B cell (primary cell): ENCODE measurements around the gene LIX1. TPM values are rescaled to one million over a fixed set of nuclear protein-coding genes. Genes with fewer than 3 reads are reported as not detected.

Experiments used
- ATAC-seq: fragments of 200-7000 bp; cut with Tn5 transposase; one replicate; pipeline ENCODE4 v1.10.0; 2021; ENCODE audit warnings: low read depth, mild to moderate bottlenecking, moderate number of reproducible peaks, moderate library complexity
- CTCF ChIA-PET: fragments of 350-600 bp; sonication (Branson Sonifier 250); formaldehyde crosslinking; loops from one replicate; lab custom pipeline; 2021; ENCODE audit warnings: antibody characterized with exemption, inconsistent platforms; lab: Charles Lee
- POLR2A ChIA-PET: fragments of 350-600 bp; sonication (Branson Sonifier 250); formaldehyde crosslinking; loops from one replicate; lab custom pipeline; 2021; ENCODE audit warnings: antibody characterized with exemption; lab: Charles Lee
- DNase-seq: peaks from one replicate; pipeline ENCODE4 v3.0.0; 2013
- H2AFZ ChIP-seq: 2 replicates; pipeline ENCODE4 v1.6.1; 2012; ENCODE audit warnings: mild to moderate bottlenecking, low read depth, low read length; ENCODE audit not compliant: insufficient read depth, poor library complexity, severe bottlenecking
- H3K27ac ChIP-seq, 2 donors: 1 replicate in 1 of 2; 2 replicates in 1 of 2; pipeline ENCODE4 v1.5.1; 2012 to 2013; ENCODE audit warnings: low read length in 2 of 2, mild to moderate bottlenecking in 2 of 2, moderate library complexity in 1 of 2
- H3K27me3 ChIP-seq, 4 experiments: fragments of 200-600 bp in 1 of 4; sonication (generic) in 1 of 4; replicated peaks in 1 of 4; 1 replicate in 2 of 4; 2 replicates in 2 of 4; pipeline versions ENCODE4 v1.6.1 to v1.7.0; 2013 to 2016; ENCODE audit warnings: low read length in 3 of 4, mild to moderate bottlenecking in 2 of 4, mixed read lengths in 1 of 4, moderate library complexity in 1 of 4; ENCODE audit not compliant: insufficient read depth in 4 of 4, control insufficient read depth in 3 of 4; ENCODE audit errors: control extremely low read depth in 1 of 4
- H3K36me3 ChIP-seq, 2 experiments: replicated peaks in 1 of 2; 1 replicate in 1 of 2; 2 replicates in 1 of 2; pipeline versions ENCODE4 v1.6.1 to v1.7.1; 2013; ENCODE audit warnings: low read length in 1 of 2; ENCODE audit not compliant: insufficient read depth in 2 of 2, control insufficient read depth in 1 of 2; ENCODE audit errors: control extremely low read depth in 1 of 2, extremely low read depth in 1 of 2
- H3K4me1 ChIP-seq, 2 donors: fragments of 200-600 bp in 1 of 2; sonication (generic) in 1 of 2; 1 replicate in 1 of 2; 2 replicates in 1 of 2; pipeline versions ENCODE4 v1.5.1 to v1.6.1; 2013 to 2017; ENCODE audit warnings: low read length in 2 of 2; ENCODE audit not compliant: control insufficient read depth in 2 of 2, insufficient read depth in 2 of 2
- H3K4me2 ChIP-seq: replicated peaks from 2 replicates; pipeline ENCODE3; 2012; ENCODE audit warnings: mild to moderate bottlenecking, low read depth, low read length; ENCODE audit not compliant: poor library complexity, severe bottlenecking
- H3K4me3 ChIP-seq, 5 experiments: fragments of 200-600 bp in 1 of 5; sonication (generic) in 1 of 5; 1 replicate in 3 of 5; 2 replicates in 2 of 5; pipeline versions ENCODE4 v1.5.1 to v1.7.0; 2011 to 2016; ENCODE audit warnings: low read length in 4 of 5, mild to moderate bottlenecking in 4 of 5, low read depth in 2 of 5, control low read depth in 1 of 5, moderate library complexity in 1 of 5; ENCODE audit not compliant: insufficient read depth in 1 of 5; ENCODE audit errors: control extremely low read depth in 1 of 5, extremely low read depth in 1 of 5
- H3K79me2 ChIP-seq: fragments of 200-600 bp; sonication (generic); one replicate; pipeline ENCODE4 v1.6.0; 2016; ENCODE audit warnings: low read length; ENCODE audit not compliant: control insufficient read depth, insufficient read depth
- H3K9ac ChIP-seq: fragments of 200-600 bp; sonication (generic); 2 replicates; pipeline ENCODE4 v1.6.1; 2017; ENCODE audit warnings: mild to moderate bottlenecking, low read length, moderate library complexity
- H3K9me3 ChIP-seq, 3 donors: one replicate each; pipeline versions ENCODE4 v1.6.1 to v1.7.1; 2013; ENCODE audit warnings: low read length in 2 of 3; ENCODE audit not compliant: control insufficient read depth in 2 of 3, insufficient read depth in 1 of 3; ENCODE audit errors: control extremely low read depth in 1 of 3
- H4K20me1 ChIP-seq: 2 replicates; pipeline ENCODE4 v1.6.0; 2012; ENCODE audit warnings: mild to moderate bottlenecking, low read length; ENCODE audit not compliant: insufficient read depth, control insufficient read depth, poor library complexity, severe bottlenecking
- H3K27ac Mint-ChIP-seq: one replicate; pipeline ENCODE4 v1.8.0; 2021; ENCODE audit warnings: mixed read lengths
- H3K27me3 Mint-ChIP-seq: one replicate; pipeline ENCODE4 v1.8.0; 2021; ENCODE audit warnings: mixed read lengths
- H3K4me1 Mint-ChIP-seq: one replicate; pipeline ENCODE4 v1.8.0; 2021; ENCODE audit warnings: mixed read lengths
- H3K4me3 Mint-ChIP-seq: one replicate; pipeline ENCODE4 v1.8.0; 2021; ENCODE audit warnings: mixed read lengths
- H3K9me3 Mint-ChIP-seq: one replicate; pipeline ENCODE4 v1.8.0; 2022; ENCODE audit warnings: mixed read lengths; ENCODE audit not compliant: insufficient read depth
- EZH2 ChIP-seq: IDR thresholded peaks from 2 replicates; pipeline ENCODE4 v1.6.1; 2012; ENCODE audit warnings: borderline replicate concordance, low read depth, mild to moderate bottlenecking, moderate library complexity, low read length; ENCODE audit not compliant: insufficient read depth, poor library complexity, severe bottlenecking
- WGBS: methylation state at CpG from one replicate; pipeline ENCODE4 v1.1.5; 2013; ENCODE audit warnings: missing lambda C conversion rate; ENCODE audit not compliant: insufficient coverage; 5-methylcytosine and 5-hydroxymethylcytosine counted together
- intact Hi-C: fragments of 100-400 bp; cut with micrococcal nuclease; formaldehyde crosslinking; loops from one replicate; pipeline ENCODE4 v1.10.0; 2022
- polyA plus RNA-seq: library from polyadenylated mRNA; depleted of rRNA; stranded (reverse); fragments of >200 nt; gene quantifications from 2 replicates; pipeline ENCODE4 v1.2.3, GENCODE V29; 2012
- total RNA-seq, 2 donors: library from RNA; stranded (reverse); fragments of 120-200 nt in 1 of 2; gene quantifications; 1 replicate in 1 of 2; 2 replicates in 1 of 2; pipeline versions ENCODE4 v1.2.3 to v1.2.4, GENCODE V29; 2013 to 2022
- TF ChIP-seq, protein P1 (sequence below): fragments of 200-600 bp; IDR thresholded peaks from one replicate; pipeline ENCODE4 v1.8.0; 2022; ENCODE audit warnings: antibody characterized with exemption, mild to moderate bottlenecking

LIX1 gene
- total and polyA plus RNA-seq, 2 donors (not counting 1 experiment from before 2014, with no cell fraction given) = not detected

DNA sequence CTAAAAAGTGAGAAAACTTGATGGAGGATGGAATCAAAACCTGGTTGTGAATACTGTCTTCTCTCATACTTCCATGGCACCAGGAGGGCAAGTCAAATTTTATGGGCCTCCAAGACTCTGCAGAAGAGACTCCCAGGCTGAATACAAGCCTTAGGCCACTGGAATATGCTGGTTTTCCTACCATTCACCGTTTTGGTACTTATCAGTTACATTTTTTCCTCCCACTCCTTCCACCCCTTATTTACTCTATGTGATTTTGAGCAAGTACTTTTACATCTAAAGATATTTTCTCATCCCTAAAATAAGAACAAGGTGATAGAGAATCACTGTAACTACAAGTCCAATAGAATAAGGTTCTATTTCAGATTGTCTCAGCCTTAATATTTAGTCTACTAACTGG lies 8.0 kb upstream of the LIX1 start:
- H3K9me3 ChIP-seq = no peaks in the 10 kb centered on the region
- ATAC-seq (no peak), DNase-seq (no peak)
- no peaks in the 10 kb centered on the region for H3K79me2 ChIP-seq
- Mint-ChIP-seq H3K4me3 (no peak overlapping the region), H3K9me3 (no peaks in the 10 kb centered on the region), H3K4me1 (no peaks in the 10 kb centered on the region), H3K27ac (no peak overlapping the region), H3K27me3 (no peaks in the 10 kb centered on the region)
- intact Hi-C loops = no loop called here
- H3K27me3 ChIP-seq = no peaks in the 10 kb centered on the region
- no peak overlapping the region for H3K4me3 ChIP-seq
- no peaks in the 10 kb centered on the region for H4K20me1 ChIP-seq
- H3K4me2 ChIP-seq = no peak overlapping the region
- no peak overlapping the region for H3K27ac ChIP-seq
- H2AFZ ChIP-seq = no peak overlapping the region
- H3K36me3 ChIP-seq = peaks cover 0 to 1% of the 10 kb centered on the region in 2 experiments
- no CpG with 5 or more reads among the region's 1 CpG for WGBS
- TF ChIP-seq, protein P1, sequence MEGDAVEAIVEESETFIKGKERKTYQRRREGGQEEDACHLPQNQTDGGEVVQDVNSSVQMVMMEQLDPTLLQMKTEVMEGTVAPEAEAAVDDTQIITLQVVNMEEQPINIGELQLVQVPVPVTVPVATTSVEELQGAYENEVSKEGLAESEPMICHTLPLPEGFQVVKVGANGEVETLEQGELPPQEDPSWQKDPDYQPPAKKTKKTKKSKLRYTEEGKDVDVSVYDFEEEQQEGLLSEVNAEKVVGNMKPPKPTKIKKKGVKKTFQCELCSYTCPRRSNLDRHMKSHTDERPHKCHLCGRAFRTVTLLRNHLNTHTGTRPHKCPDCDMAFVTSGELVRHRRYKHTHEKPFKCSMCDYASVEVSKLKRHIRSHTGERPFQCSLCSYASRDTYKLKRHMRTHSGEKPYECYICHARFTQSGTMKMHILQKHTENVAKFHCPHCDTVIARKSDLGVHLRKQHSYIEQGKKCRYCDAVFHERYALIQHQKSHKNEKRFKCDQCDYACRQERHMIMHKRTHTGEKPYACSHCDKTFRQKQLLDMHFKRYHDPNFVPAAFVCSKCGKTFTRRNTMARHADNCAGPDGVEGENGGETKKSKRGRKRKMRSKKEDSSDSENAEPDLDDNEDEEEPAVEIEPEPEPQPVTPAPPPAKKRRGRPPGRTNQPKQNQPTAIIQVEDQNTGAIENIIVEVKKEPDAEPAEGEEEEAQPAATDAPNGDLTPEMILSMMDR = no peak
- TF ChIP-seq EZH2 = no peak
- H3K9ac ChIP-seq = no peak overlapping the region
- no peaks in the 10 kb centered on the region for H3K4me1 ChIP-seq
- ChIA-PET CTCF (interaction anchor here (1.7 to 3.0 kb wide), 2 partner anchors 11 to 153 kb away, joined by 5 to 14 read pairs; no protein-coding TSS in a partner anchor), POLR2A (no interaction called here)

DNA sequence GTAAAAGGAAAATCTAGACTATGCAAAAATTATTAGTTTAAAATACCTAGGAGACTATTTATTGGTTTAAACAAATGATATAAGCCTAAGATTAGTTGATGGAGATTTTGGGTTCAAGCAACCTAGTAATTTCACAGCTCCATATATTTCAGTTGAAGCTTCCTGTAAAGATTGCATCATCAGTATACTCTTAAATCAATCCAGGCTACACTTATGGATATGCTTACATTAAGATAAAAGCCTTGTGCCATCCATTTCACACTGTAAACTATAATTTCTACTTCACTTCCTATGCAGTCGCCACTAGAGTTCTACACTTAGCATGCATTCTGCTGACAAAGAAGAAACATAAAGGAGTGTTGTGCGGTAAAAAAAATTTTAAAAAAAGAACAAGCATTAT lies 7.3 kb upstream of the LIX1 start:
- Histone ChIP-seq H3K9me3 (no peaks in the 10 kb centered on the region), H3K27me3 (no peaks in the 10 kb centered on the region), H3K27ac (no peak overlapping the region), H3K9ac (no peak overlapping the region), H2AFZ (no peak overlapping the region), H3K4me3 (no peak overlapping the region), H4K20me1 (no peaks in the 10 kb centered on the region), H3K79me2 (no peaks in the 10 kb centered on the region), H3K36me3 (peaks cover 0 to 1% of the 10 kb centered on the region in 2 experiments), H3K4me1 (no peaks in the 10 kb centered on the region), H3K4me2 (no peak overlapping the region)
- WGBS = no CpG with 5 or more reads among the region's 2 CpGs
- CTCF ChIA-PET = interaction anchor here (0.5 to 3.0 kb wide), 4 partner anchors 11 to 411 kb away, joined by 3 to 14 read pairs (median 4); no protein-coding TSS in a partner anchor
- Mint-ChIP-seq H3K4me3 (no peak overlapping the region), H3K27ac (no peak overlapping the region), H3K9me3 (no peaks in the 10 kb centered on the region), H3K27me3 (no peaks in the 10 kb centered on the region), H3K4me1 (no peaks in the 10 kb centered on the region)
- POLR2A ChIA-PET = no interaction called here
- ATAC-seq (no peak), DNase-seq (no peak)
- intact Hi-C loops = no loop called here
- TF ChIP-seq EZH2 = no peak
- TF ChIP-seq, protein P1 = no peak
